ENCODE results near the gene PITPNC1.

DNA sequence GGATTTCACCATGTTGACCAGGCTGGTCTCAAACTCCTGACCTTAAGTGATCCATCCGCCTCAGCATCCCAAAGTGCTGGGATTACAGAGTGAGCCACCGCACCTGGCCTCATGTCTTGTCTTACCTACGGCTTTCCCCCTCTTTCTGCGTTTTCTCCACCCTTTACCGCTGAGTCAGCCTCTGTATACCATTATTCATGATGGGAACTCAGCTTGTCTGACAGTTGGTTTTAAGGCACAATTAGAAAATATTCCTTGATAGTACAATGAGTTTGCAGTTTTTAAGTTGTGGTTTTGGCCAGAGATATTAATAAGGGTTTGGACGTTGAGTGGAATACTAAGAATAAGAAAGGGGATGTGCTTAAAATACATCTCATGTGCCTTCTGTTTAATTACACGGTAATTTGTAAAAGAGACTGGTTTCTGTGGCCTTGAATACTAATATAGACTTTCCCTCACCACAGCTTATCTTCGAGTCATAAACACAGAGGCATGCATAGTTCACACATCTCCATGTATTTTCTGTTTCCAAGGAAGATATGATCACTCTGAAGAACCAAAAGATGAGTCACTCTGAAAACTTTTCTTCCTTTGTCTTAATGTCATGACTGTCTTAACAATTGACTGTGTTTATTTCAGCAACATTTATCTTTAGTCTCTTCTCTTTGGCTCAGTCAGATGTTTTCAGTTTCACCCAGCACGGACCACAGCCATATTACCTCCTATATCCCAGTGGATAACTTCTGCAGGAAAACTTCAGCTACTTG lies 54.4 kb downstream of the PITPNC1 start:
- peak in 1 of 2 donors; percentile 49 for TF ChIP-seq POLR2AphosphoS5 (IDR thresholded peaks at IDR 0.05)
- TF ChIP-seq, protein P1, sequence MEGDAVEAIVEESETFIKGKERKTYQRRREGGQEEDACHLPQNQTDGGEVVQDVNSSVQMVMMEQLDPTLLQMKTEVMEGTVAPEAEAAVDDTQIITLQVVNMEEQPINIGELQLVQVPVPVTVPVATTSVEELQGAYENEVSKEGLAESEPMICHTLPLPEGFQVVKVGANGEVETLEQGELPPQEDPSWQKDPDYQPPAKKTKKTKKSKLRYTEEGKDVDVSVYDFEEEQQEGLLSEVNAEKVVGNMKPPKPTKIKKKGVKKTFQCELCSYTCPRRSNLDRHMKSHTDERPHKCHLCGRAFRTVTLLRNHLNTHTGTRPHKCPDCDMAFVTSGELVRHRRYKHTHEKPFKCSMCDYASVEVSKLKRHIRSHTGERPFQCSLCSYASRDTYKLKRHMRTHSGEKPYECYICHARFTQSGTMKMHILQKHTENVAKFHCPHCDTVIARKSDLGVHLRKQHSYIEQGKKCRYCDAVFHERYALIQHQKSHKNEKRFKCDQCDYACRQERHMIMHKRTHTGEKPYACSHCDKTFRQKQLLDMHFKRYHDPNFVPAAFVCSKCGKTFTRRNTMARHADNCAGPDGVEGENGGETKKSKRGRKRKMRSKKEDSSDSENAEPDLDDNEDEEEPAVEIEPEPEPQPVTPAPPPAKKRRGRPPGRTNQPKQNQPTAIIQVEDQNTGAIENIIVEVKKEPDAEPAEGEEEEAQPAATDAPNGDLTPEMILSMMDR (IDR thresholded peaks at IDR 0.05) = no peak

Measured in upper lobe of left lung (tissue), 4 donors.